ENCODE measurements around the gene ACTMAP. TPM values are rescaled to one million over a fixed set of nuclear protein-coding genes. Genes with fewer than 3 reads are reported as not detected.

ACTMAP gene
- total and polyA plus RNA-seq, 9 of the 15 experiments (the other 6 are each of a cell fraction or from before 2014, with no cell fraction given), result 1.7 to 16.6 (median 4.9) TPM

GRCh38 chr19:40717325-40717879 is 32.9 kb downstream of the ACTMAP start (continued):
- no peak for TF ChIP-seq SETDB1 (IDR thresholded peaks at IDR 0.05; ENCODE audit: low read length)
- peak; percentile 43 for TF ChIP-seq ZFX (CRISPR knock-in tag; IDR thresholded peaks at IDR 0.05)
- no peak for TF ChIP-seq CGGBP1 (CRISPR knock-in tag; IDR thresholded peaks at IDR 0.05)
- no peak; the same call in 1 of the 2 replicates for TF ChIP-seq STAG1 (CRISPR knock-in tag; IDR thresholded peaks at IDR 0.05; ENCODE audit: borderline replicate concordance)
- no peak for TF ChIP-seq SUPT5H (IDR thresholded peaks at IDR 0.05)
- TF ChIP-seq ZNF311 (CRISPR knock-in tag; IDR thresholded peaks at IDR 0.05), result no peak
- no peak for TF ChIP-seq TFAM (CRISPR knock-in tag; conservative IDR thresholded peaks at IDR 0.05)
- TF ChIP-seq ZEB2 (IDR thresholded peaks at IDR 0.05), result no peak
- TF ChIP-seq TARDBP (IDR thresholded peaks at IDR 0.05), result no peak
- TF ChIP-seq U2AF1 (optimal IDR thresholded peaks at IDR 0.05; ENCODE audit: low read depth, low read length), result no peak
- peak; percentile 93 for TF ChIP-seq CHD1 (IDR thresholded peaks at IDR 0.05; ENCODE audit: low read length)
- TF ChIP-seq CREB1 (IDR thresholded peaks at IDR 0.05), result no peak
- TF ChIP-seq CREB1 (CRISPR knock-in tag; IDR thresholded peaks at IDR 0.05), result no peak
- TF ChIP-seq SAP30 (IDR thresholded peaks at IDR 0.05; ENCODE audit: borderline replicate concordance, insufficient read depth, low read depth, low read length, poor library complexity, severe bottlenecking), result peak; percentile 76
- TF ChIP-seq STAT5A (IDR thresholded peaks at IDR 0.05; ENCODE audit: borderline replicate concordance, low read length), result no peak
- TF ChIP-seq MECOM (CRISPR knock-in tag; IDR thresholded peaks at IDR 0.05), result no peak
- no peak for TF ChIP-seq ZNF518B (CRISPR knock-in tag; IDR thresholded peaks at IDR 0.05)
- TF ChIP-seq ZNF512 (tag; IDR thresholded peaks at IDR 0.05), result no peak

All from K562 (cell line).